Measurements from ENCODE around the gene PNPLA6.

- TF ChIP-seq CTCF (conservative IDR thresholded peaks at IDR 0.05; ENCODE audit: low read depth in 2 of 2), result no peak
- no peak for TF ChIP-seq EZH2 (IDR thresholded peaks at IDR 0.05; ENCODE audit: low read depth, unreplicated experiment)
Measured at GRCh38 chr19:7550169-7550770, 14.8 kb downstream of the PNPLA6 start.
